Activated T-cell treated with anti-CD3 and anti-CD28 coated beads, Interleukin-2, amount 50 U/mL, for 72 hours (primary cell): ENCODE results near the gene LHX4. TPM values are rescaled to one million over a fixed set of nuclear protein-coding genes. Genes with fewer than 3 reads are reported as not detected.

ENCODE experiments used
- total RNA-seq, 2 donors: library from RNA; stranded (reverse); gene quantifications; one replicate each; pipeline ENCODE4 v1.2.3, GENCODE V29; 2022

Gene LHX4
- total RNA-seq, 2 donors from 2014 or later = not detected

Other genes starting within 250 kb of the LHX4 start
- gene QSOX1, start 75.4 kb upstream of the LHX4 start, total RNA-seq = 10 to 100 TPM; 35.9 to 44.9 TPM